OCI-LY3 (cell line): ENCODE measurements around the gene ERGIC1.
A peak's percentile ranks its signal among the peaks of the same experiment; 100 is the strongest.

Experiments
- H2AFZ ChIP-seq: fragments of 200-600, 300-600 bp; shearing (Covaris generic); 2 replicates; pipeline ENCODE4 v1.6.0; 2014; ENCODE audit warnings: antibody characterized with exemption, low read depth, low read length
- H3K27ac ChIP-seq: fragments of 200-600, 300-600 bp; sonication (generic); 2 replicates; pipeline ENCODE4 v1.5.1; 2014; ENCODE audit warnings: mild to moderate bottlenecking, low read length, moderate library complexity, mixed read lengths
- H3K27me3 ChIP-seq: fragments of 200-600, 300-600 bp; sonication (generic); 2 replicates; pipeline ENCODE4 v1.6.1; 2014; ENCODE audit warnings: low read depth, low read length, mixed read lengths
- H3K36me3 ChIP-seq: fragments of 200-600, 300-600 bp; sonication (generic); replicated peaks from 2 replicates; pipeline ENCODE3; 2014; ENCODE audit warnings: low read depth, low read length, mixed read lengths
- H3K4me1 ChIP-seq: fragments of 300-600, 200-600 bp; sonication (generic); 2 replicates; pipeline ENCODE4 v1.6.1; 2014; ENCODE audit warnings: low read length, mixed read lengths
- H3K4me2 ChIP-seq: fragments of 200-600, 300-600 bp; sonication (generic); 2 replicates; pipeline ENCODE4 v1.6.1; 2014; ENCODE audit warnings: low read length, mixed read lengths
- H3K4me3 ChIP-seq: fragments of 300-600, 200-600 bp; sonication (generic); 2 replicates; pipeline ENCODE4 v1.5.1; 2014; ENCODE audit warnings: antibody characterized with exemption, mild to moderate bottlenecking, low read length, moderate library complexity
- H3K79me2 ChIP-seq: fragments of 300-600, 200-600 bp; shearing (Covaris generic); 2 replicates; pipeline ENCODE4 v1.6.1; 2014; ENCODE audit warnings: mild to moderate bottlenecking, low read length, mixed read lengths
- H3K9ac ChIP-seq: fragments of 300-600, 200-600 bp; shearing (Covaris generic); 2 replicates; pipeline ENCODE4 v1.6.0; 2014; ENCODE audit warnings: mild to moderate bottlenecking, low read length, moderate library complexity
- H3K9me3 ChIP-seq: fragments of 200-600, 300-600 bp; shearing (Covaris generic); 2 replicates; pipeline ENCODE4 v1.6.1; 2014; ENCODE audit warnings: low read length, mixed read lengths; ENCODE audit not compliant: insufficient read depth
- H4K20me1 ChIP-seq: fragments of 200-600, 300-600 bp; sonication (generic); 2 replicates; pipeline ENCODE4 v1.6.1; 2016; ENCODE audit warnings: low read length, mixed read lengths; ENCODE audit not compliant: insufficient read depth
- EZH2phosphoT487 ChIP-seq: fragments of 200-600 bp; shearing (Covaris generic); IDR thresholded peaks from 2 replicates; pipeline ENCODE4 v1.6.1; 2018; ENCODE audit warnings: antibody characterized with exemption, mixed run types, low read depth
- TF ChIP-seq, protein P1 (sequence below): fragments of 200-600, 300-600 bp; sonication (generic); IDR thresholded peaks from 2 replicates; pipeline ENCODE4 v1.5.1; 2014; ENCODE audit warnings: antibody characterized with exemption, low read length, low read depth

ERGIC1 gene

DNA sequence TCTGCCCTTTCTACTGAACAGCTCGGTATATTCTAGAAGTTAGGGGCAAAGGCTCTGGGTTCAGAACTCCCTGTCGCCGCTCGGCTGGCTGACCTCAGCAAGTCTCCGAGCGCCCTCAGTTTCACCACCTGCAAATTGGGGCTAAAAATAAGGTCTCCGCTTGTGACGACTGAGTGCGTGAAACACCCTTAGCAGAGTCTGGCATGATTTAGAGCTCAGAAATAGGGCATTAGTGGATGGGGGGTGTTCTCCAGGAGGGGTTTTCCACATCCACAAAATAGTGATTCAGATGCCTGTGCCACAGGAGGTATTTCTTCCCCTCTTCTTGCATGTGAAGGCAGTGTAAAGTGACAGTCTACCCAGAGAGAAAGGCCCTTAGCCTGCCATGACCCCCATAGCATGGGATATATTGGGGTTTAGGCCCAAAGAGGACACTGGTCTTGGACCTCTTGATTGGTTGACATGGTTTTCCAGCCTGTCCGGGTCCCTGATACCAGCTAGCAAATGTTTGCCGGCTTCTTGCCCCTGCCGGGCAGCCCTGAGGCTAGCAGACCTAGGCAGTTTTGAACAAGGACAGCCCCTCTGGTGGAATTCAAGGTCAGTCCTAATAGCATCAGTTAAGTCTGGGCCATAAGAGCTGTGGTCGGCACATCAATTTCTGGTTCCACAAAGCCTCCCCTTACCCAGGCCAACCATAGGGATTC is 1.4 kb downstream of the ERGIC1 start:
- Histone ChIP-seq H3K4me3 (peak overlapping the region; percentile 99), H4K20me1 (peaks cover 13% of the 10 kb centered on the region; the same call in 1 of the 2 replicates), H3K27me3 (no peaks in the 10 kb centered on the region), H2AFZ (no peak overlapping the region), H3K79me2 (peaks cover 36% of the 10 kb centered on the region), H3K4me1 (peaks cover 33% of the 10 kb centered on the region), H3K36me3 (peaks cover 3% of the 10 kb centered on the region), H3K9ac (peak overlapping the region; percentile 85), H3K4me2 (peak overlapping the region; percentile 99), H3K27ac (0 out of 2 replicates have a peak overlapping the region, but pooled peaks have one; percentile 24), H3K9me3 (no peaks in the 10 kb centered on the region)
- no peak for TF ChIP-seq EZH2phosphoT487
- TF ChIP-seq, protein P1, sequence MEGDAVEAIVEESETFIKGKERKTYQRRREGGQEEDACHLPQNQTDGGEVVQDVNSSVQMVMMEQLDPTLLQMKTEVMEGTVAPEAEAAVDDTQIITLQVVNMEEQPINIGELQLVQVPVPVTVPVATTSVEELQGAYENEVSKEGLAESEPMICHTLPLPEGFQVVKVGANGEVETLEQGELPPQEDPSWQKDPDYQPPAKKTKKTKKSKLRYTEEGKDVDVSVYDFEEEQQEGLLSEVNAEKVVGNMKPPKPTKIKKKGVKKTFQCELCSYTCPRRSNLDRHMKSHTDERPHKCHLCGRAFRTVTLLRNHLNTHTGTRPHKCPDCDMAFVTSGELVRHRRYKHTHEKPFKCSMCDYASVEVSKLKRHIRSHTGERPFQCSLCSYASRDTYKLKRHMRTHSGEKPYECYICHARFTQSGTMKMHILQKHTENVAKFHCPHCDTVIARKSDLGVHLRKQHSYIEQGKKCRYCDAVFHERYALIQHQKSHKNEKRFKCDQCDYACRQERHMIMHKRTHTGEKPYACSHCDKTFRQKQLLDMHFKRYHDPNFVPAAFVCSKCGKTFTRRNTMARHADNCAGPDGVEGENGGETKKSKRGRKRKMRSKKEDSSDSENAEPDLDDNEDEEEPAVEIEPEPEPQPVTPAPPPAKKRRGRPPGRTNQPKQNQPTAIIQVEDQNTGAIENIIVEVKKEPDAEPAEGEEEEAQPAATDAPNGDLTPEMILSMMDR: no peak

DNA sequence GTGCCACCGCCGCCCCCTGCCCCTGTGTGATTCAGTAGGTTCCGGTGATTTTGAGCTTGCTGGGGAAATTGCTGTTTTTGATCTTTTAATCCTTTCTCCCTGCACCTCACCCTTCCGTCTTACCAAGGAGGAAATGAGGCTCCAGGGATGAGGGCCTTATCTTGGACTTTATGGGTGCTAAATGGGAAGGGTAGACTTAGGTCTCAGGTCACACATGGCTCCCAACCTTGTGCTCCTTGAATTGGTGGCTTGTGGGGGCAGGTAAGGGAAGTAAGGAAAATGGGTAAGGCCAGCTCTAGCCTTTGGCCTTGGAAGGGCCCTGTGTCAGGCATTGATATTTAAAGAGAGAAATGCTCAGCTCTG is 1.9 kb downstream of the ERGIC1 start:
- Histone ChIP-seq H3K9ac (no peak overlapping the region), H2AFZ (no peak overlapping the region)

DNA sequence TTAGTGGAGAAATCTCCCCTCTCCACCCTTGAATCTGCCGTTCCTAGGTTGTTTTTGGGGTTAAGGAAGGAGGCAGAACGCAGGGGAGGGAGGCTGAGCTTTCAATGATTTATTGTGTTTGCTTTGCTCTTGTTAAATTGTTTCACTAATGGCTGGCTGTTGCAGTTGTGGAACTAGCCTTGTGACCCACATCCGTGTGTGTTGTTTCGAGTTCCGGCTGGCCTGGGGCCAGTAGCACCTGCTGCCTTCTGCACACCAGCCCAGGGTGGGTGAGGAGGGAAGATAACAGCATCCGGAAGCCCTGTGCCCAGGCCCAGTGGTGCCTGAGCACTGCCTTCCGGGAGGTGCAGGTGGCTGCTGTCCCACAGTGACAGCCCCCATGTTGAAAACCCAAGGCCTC is 3.6 kb downstream of the ERGIC1 start:
- H4K20me1 ChIP-seq: peaks cover 17% of the 10 kb centered on the region; the same call in 1 of the 2 replicates
- peak overlapping the region; percentile 58 for H3K4me3 ChIP-seq
- peak overlapping the region; percentile 38; the same call in 1 of the 2 replicates for H3K9ac ChIP-seq
- peaks cover 36% of the 10 kb centered on the region for H3K79me2 ChIP-seq
- TF ChIP-seq EZH2phosphoT487: no peak
- TF ChIP-seq, protein P1: no peak
- no peaks in the 10 kb centered on the region for H3K9me3 ChIP-seq
- peak overlapping the region; percentile 69 for H3K27ac ChIP-seq
- peaks cover 33% of the 10 kb centered on the region for H3K4me1 ChIP-seq
- H3K36me3 ChIP-seq: peaks cover 3% of the 10 kb centered on the region
- H3K27me3 ChIP-seq: no peaks in the 10 kb centered on the region
- H3K4me2 ChIP-seq: peak overlapping the region; percentile 77
- H2AFZ ChIP-seq: no peak overlapping the region

More for the DNA sequence above, 1.9 kb downstream of the ERGIC1 start:
- Histone ChIP-seq H3K4me1 (peaks cover 33% of the 10 kb centered on the region), H3K9me3 (no peaks in the 10 kb centered on the region), H3K79me2 (peaks cover 36% of the 10 kb centered on the region), H3K4me3 (peak overlapping the region; percentile 99; the same call in 1 of the 2 replicates), H3K36me3 (peaks cover 3% of the 10 kb centered on the region), H3K4me2 (peak overlapping the region; percentile 99; the same call in 1 of the 2 replicates), H3K27ac (no peak overlapping the region), H3K27me3 (no peaks in the 10 kb centered on the region), H4K20me1 (peaks cover 13% of the 10 kb centered on the region; the same call in 1 of the 2 replicates)
- TF ChIP-seq, protein P1: no peak

DNA sequence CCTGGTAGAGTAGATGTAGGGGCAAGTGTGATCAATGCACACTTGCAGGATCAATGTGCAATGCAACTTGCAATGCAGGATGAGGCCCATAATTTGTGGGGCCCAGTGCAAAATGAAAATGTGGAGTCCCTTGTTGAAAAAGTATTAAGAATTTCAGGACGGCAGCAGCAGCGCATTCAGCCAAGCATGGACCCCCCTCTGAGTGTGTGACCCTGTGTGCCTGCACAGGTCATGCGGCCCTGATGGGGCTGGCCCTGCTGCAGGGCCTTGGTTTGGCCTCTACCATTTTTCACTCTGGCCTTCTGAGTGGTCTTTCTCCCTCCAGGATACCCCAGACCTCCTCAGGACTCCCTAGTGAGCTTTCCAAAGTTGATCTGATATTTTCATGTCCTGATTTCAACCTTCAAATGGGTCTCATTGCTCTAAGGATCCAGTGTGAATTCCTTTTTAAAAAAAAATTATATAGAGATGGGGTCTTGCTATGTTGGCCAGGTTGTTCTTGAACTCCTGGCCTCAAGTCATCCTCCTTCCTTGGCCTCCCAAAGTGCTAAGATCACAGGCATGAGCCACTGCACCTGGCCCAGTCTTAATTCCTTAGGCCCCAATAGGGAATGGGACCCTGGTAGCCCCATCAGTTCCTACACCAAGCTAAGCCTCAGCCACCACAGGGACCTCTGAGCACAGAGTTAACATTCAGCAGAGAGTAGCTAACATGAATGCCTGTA is 4.3 kb downstream of the ERGIC1 start:
- Histone ChIP-seq H3K4me2 (peak overlapping the region; percentile 77), H3K27ac (peak overlapping the region; percentile 69), H3K79me2 (peaks cover 36% of the 10 kb centered on the region)

More for the DNA sequence above, 4.3 kb downstream of the ERGIC1 start:
- Histone ChIP-seq H3K27me3 (no peaks in the 10 kb centered on the region), H3K4me3 (peak overlapping the region; percentile 58), H4K20me1 (peaks cover 17% of the 10 kb centered on the region; the same call in 1 of the 2 replicates), H3K9ac (no peak overlapping the region), H3K9me3 (no peaks in the 10 kb centered on the region), H3K4me1 (peaks cover 29% of the 10 kb centered on the region), H2AFZ (no peak overlapping the region), H3K36me3 (peaks cover 3% of the 10 kb centered on the region)
- TF ChIP-seq EZH2phosphoT487: no peak
- TF ChIP-seq, protein P1: no peak
